Measurements from ENCODE around the gene MVK.

- TF ChIP-seq CTCF (conservative IDR thresholded peaks at IDR 0.05; ENCODE audit: low read depth in 2 of 2) (no peak), EZH2 (IDR thresholded peaks at IDR 0.05; ENCODE audit: low read depth, unreplicated experiment) (no peak), EZH2phosphoT487 (IDR thresholded peaks at IDR 0.05; ENCODE audit: unreplicated experiment) (no peak), REST (IDR thresholded peaks at IDR 0.05; ENCODE audit: unreplicated experiment) (no peak)
Observed at GRCh38 chr12:109573029-109573913, at the start of gene MVK, which contains the start of gene MMAB.
